GM19397 (cell line): ENCODE data around the gene SKIC8.

Source experiments
- ATAC-seq: cut with Tn5 transposase; IDR thresholded peaks from one replicate; pipeline ENCODE4 v1.9.1; 2021; ENCODE audit warnings: mild to moderate bottlenecking, moderate library complexity; ENCODE audit not compliant: unreplicated experiment

The SKIC8 gene

GRCh38 chr15:78322243-78322642, 22.8 kb upstream of the SKIC8 start:
- no peak for ATAC-seq

DNA sequence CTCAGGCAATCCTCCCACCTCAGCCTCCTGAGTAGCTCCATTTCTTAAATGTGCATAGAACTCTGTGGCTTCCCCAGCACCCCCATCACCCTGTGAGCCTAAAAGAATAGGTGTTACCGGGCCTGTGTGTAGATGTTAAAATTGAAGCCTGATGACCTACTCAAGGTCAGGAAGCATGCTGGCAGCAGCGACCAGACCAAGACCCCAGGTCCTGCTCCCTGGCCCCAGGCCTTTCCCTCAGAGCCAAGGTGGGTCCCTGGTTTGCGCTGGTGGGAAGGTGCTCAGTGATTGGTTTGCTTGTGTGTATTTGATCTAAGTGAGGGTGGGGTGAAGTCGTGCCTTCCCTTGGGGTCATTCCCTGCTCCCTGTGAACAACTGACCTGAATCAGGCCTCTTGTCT, 22.4 kb upstream of the SKIC8 start:
- ATAC-seq = no peak

GRCh38 chr15:78321041-78321570, 21.7 kb upstream of the SKIC8 start:
- ATAC-seq = no peak

DNA sequence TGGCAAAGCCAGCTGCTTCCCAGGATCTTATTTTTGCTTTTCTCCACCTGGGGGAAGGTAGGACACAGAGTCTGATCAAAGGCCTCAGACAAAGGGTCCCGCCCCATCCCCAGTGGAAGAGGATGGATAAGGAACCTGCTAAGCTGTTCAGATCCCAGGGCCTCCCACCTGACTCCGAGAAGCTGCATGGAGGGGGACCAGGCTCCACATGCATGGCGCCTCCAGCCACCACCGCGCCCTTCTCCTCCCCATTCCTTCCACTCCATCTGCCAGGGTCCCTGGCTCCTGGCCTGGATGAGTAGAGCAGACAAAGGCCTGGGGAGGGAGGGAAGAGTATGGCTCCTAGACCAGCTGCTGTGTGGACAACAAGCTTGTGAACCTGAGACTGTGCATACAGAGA, 20.8 kb upstream of the SKIC8 start:
- no peak for ATAC-seq

- ATAC-seq = no peak
Measured at GRCh38 chr15:78319588-78319987, 20.2 kb upstream of the SKIC8 start.

GRCh38 chr15:78317145-78317836, 17.9 kb upstream of the SKIC8 start:
- no peak for ATAC-seq

- ATAC-seq = no peak
Measured at GRCh38 chr15:78316283-78317083, 17.1 kb upstream of the SKIC8 start.

- no peak for ATAC-seq
Measured at GRCh38 chr15:78315686-78316282, 16.4 kb upstream of the SKIC8 start.

DNA sequence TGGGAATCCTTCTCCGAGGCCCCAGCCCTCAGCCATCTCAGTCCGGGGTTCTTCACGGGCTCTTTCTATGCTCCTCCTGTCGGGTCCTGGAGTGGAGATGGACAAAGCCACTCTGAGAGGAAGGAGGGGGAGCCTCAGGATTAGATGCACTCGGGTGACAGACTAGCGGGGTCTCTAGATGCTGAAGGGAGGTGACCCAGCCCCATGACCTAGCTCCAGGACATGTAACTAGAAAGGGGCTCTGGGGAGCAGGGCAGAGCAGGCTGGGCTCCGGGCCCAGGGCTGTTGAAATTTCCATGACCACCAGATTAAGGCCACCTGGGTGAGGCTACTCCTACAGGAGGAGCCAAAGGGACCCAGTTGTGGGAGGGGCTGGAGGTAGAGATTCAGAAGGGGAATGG, 14.8 kb upstream of the SKIC8 start:
- no peak for ATAC-seq

DNA sequence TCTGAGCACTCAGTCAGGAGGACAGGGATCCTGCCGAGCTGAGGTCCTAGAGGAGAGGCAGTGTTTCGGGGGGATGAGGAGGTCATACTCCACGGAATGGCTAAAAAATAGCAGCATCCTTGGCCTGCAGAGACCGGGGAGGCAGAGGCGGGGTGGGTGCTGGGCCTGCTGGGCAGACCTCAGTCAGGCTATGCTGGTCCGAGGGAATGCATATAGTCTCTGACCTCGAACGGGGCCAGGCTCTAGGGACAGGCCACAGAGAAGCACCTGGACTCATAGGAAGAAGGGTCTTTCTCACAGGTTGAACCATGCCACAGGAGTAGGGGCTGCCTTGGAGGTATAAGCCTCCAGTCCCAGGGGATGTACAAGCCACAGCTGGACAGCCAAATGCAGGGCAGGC, 14.0 kb upstream of the SKIC8 start:
- no peak for ATAC-seq

DNA sequence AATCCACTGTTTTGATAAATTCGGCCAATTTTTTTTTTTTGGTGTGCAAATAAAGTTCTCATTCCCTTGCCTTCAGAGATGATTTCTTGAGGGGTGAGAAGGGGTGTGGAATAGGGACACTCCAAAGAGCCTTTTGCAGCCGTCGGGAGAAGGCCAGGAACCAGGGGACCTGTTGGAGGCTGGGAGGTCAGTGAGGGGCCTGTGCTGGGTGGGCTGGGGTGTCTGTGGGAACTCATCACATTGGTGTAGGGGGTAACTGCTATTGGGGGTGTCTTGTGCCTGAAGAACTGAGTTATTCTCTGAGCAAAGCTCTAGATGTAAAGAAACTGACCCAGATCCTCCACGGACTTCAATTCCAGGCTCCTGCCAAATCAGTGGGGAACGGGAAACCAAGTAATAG, 13.5 kb upstream of the SKIC8 start:
- no peak for ATAC-seq

- no peak for ATAC-seq
Measured at GRCh38 chr15:78312536-78312935, 13.1 kb upstream of the SKIC8 start.

DNA sequence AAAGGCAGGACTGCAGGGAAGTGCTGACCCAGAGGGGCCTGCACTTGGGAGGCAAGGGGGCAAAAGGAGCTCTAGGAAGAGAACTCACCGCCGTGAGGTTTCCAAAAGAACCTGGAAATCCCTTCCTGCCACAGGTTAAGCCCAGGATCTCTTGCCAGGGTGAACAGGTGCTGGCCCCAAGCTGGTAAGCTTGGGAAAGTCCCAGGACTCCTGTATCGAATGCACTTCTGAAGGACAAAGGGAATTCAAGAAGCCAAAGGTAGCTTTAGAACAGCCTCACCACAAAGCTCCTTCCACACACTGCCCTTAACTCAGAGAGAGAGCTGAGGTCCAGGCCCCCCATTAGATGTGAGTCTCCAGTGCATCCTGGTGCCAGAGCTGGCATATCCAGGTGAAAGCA, 11.9 kb upstream of the SKIC8 start:
- ATAC-seq = no peak

GRCh38 chr15:78308422-78309032, 9.1 kb upstream of the SKIC8 start:
- no peak for ATAC-seq

DNA sequence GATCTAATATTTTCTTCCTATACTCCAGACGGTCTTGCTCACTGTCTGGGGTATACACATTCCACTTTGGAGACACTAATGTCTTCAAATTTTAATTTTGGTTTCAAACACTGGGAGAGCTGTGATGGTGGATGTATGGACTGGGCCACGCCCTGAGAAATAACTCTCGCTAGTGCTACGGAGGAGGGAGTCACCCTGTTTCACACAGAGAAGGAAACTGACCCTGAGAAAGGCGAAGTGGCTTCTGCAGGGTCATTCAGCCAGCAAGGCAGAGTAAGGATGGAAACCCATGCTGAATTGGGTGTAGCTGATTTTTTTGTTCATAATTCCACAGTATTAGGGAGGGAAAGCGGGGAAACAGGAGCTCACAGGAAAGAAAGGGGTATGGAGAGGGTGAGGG, 8.6 kb upstream of the SKIC8 start:
- no peak for ATAC-seq

GRCh38 chr15:78306176-78306774, 6.9 kb upstream of the SKIC8 start:
- ATAC-seq = no peak

DNA sequence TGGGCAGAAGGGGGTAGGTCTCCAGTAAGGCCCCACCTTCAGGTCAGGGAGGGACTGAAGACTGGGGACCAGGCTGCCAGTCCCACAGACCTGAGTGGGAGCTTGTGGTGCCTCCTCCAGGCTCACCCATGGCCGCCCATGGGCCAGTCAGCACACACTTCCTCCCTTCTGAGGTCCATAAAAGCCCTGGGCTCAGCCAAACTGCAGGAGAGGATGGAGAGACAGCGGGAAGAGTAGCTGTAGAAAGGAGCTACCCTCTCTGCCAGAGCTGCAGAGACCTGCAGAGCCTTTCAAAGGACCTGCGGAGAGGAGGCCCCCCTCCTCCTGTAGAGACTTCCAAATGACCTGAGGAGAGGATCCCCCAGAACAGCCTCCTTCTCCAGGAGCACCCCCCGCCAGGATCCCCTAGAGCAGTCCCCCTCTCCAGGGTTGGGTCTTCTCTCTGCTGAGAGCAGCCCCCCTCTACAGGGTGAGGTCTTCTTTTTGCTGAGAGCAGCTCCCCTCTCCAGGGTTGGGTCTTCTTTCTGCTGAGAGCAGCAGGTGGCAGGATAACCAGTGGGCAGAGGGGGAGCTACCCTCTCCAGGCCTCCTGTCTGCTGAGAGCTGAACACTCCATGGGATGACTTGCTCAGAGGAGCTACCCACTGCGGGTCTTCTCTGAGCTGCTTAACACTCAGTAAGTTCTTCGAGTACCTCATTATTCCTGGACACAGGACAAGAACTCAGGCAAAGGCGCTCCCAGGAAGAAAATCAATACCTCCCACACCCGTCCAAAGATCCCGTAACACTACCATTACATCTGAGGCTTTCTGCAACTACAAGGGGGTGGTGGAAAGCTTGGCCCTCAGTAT, 5.0 kb upstream of the SKIC8 start:
- no peak for ATAC-seq

GRCh38 chr15:78302579-78303312, 3.3 kb upstream of the SKIC8 start:
- no peak for ATAC-seq

GRCh38 chr15:78301828-78302227, 2.4 kb upstream of the SKIC8 start:
- no peak for ATAC-seq
